Psoas muscle (tissue), 8 donors: ENCODE results near the gene SPOCD1. TPM values are rescaled to one million over a fixed set of nuclear protein-coding genes. Genes with fewer than 3 reads are reported as not detected.

ENCODE experiments used
- ATAC-seq, 4 donors: fragments of 200-7000 bp; cut with Tn5 transposase; one replicate each; pipeline ENCODE4 v1.9.1; 2020; ENCODE audit warnings: moderate library complexity in 3 of 4, mild to moderate bottlenecking in 2 of 4
- DNase-seq, 2 donors: peaks; one replicate each; pipeline ENCODE4 v3.0.0-alpha.2; 2020
- H3K27ac ChIP-seq: fragments of 200-600 bp; one replicate; pipeline ENCODE4 v1.8.0; 2022
- H3K27me3 ChIP-seq, 3 donors: fragments of 200-600 bp in 1 of 3; one replicate each; pipeline versions ENCODE4 v1.6.1 to v1.8.0; 2013 to 2022; ENCODE audit warnings: low read length in 2 of 3, mild to moderate bottlenecking in 2 of 3, moderate library complexity in 1 of 3; ENCODE audit not compliant: insufficient read depth in 3 of 3
- H3K36me3 ChIP-seq, 2 donors: fragments of 200-600 bp in 1 of 2; one replicate each; pipeline versions ENCODE4 v1.6.1 to v1.8.0; 2013 to 2022; ENCODE audit warnings: low read depth in 1 of 2, mild to moderate bottlenecking in 1 of 2, moderate library complexity in 1 of 2; ENCODE audit not compliant: insufficient read depth in 1 of 2
- H3K4me1 ChIP-seq: fragments of 200-600 bp; one replicate; pipeline ENCODE4 v1.8.0; 2022
- H3K4me3 ChIP-seq: fragments of 200-600 bp; one replicate; pipeline ENCODE4 v1.8.0; 2022; ENCODE audit warnings: mild to moderate bottlenecking
- H3K9me3 ChIP-seq: fragments of 200-600 bp; one replicate; pipeline ENCODE4 v1.8.0; 2022
- WGBS, 3 donors: extraction: QIAGEN DNeasy Blood & Tissue Kit; methylation state at CpG; one replicate each; pipeline versions ENCODE4 v1.1.6 to v1.1.7; 2013; 5-methylcytosine and 5-hydroxymethylcytosine counted together
- intact Hi-C, 2 donors: fragments of 100-400 bp; cut with DNase I; formaldehyde crosslinking; loops; one replicate each; pipeline versions ENCODE4 v1.11.0 to v1.14.2; 2022
- polyA plus RNA-seq, 3 donors: library from polyadenylated mRNA; stranded (reverse); fragments of 200-250 nt; gene quantifications; one replicate each; pipeline ENCODE4 v1.2.3, GENCODE V29; 2013
- total RNA-seq, 4 donors: library from RNA; stranded (reverse); fragmentation: NEBNext Ultra II Directional in 2 of 4; extraction: Animal tissue kit (Norgen Biotek cat#: 25700) in 2 of 4; gene quantifications; one replicate each; pipeline versions ENCODE4 v1.2.1 to v1.2.4, GENCODE V29; 2021 to 2023
- TF ChIP-seq, protein P1 (sequence below): fragments of 200-600 bp; IDR thresholded peaks from one replicate; pipeline ENCODE4 v1.8.0; 2022; ENCODE audit warnings: antibody characterized with exemption
- donor health status: healthy with polysubstance abuse.
- donor health status: DM: no; HTN: no; CAD: no; lungs with moderate emphysema.
- donor health status: Bipolar disorder and iron deficiency.
- donor health status: healthy.
- donor health status: DM: yes; HTN: yes; CAD: no.
- donor health status: DM: no; HTN: no; CAD: no.
- donor health status: DM: no; HTN: no; CAD: no.
- donor health status: DM: yes; HTN: yes; CAD: no.

SPOCD1 gene
- total and polyA plus RNA-seq, 7 donors: 0.05 to 2.5 (median 0.15) TPM; not detected in 2

- Histone ChIP-seq H3K36me3 (no peaks in the 10 kb centered on the region), H3K4me1 (no peaks in the 10 kb centered on the region), H3K27ac (no peak overlapping the region), H3K9me3 (no peaks in the 10 kb centered on the region), H3K4me3 (peak overlapping the region; percentile 34), H3K27me3 (peaks cover 0 to 44% (median 19%) of the 10 kb centered on the region in 3 donors)
- ATAC-seq (peak; percentile 18 to 39 (median 26)), DNase-seq (peak in 1 of 2 donors; percentile 28)
- WGBS, 3 donors: 36 to 42% (median 37%) methylated on average over 67 to 68 of the region's 68 CpGs
- TF ChIP-seq, protein P1, sequence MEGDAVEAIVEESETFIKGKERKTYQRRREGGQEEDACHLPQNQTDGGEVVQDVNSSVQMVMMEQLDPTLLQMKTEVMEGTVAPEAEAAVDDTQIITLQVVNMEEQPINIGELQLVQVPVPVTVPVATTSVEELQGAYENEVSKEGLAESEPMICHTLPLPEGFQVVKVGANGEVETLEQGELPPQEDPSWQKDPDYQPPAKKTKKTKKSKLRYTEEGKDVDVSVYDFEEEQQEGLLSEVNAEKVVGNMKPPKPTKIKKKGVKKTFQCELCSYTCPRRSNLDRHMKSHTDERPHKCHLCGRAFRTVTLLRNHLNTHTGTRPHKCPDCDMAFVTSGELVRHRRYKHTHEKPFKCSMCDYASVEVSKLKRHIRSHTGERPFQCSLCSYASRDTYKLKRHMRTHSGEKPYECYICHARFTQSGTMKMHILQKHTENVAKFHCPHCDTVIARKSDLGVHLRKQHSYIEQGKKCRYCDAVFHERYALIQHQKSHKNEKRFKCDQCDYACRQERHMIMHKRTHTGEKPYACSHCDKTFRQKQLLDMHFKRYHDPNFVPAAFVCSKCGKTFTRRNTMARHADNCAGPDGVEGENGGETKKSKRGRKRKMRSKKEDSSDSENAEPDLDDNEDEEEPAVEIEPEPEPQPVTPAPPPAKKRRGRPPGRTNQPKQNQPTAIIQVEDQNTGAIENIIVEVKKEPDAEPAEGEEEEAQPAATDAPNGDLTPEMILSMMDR: no peak
- intact Hi-C loops: no loop called here
Observed at GRCh38 chr1:31771891-31772668, 43.7 kb downstream of the SPOCD1 start.

DNA sequence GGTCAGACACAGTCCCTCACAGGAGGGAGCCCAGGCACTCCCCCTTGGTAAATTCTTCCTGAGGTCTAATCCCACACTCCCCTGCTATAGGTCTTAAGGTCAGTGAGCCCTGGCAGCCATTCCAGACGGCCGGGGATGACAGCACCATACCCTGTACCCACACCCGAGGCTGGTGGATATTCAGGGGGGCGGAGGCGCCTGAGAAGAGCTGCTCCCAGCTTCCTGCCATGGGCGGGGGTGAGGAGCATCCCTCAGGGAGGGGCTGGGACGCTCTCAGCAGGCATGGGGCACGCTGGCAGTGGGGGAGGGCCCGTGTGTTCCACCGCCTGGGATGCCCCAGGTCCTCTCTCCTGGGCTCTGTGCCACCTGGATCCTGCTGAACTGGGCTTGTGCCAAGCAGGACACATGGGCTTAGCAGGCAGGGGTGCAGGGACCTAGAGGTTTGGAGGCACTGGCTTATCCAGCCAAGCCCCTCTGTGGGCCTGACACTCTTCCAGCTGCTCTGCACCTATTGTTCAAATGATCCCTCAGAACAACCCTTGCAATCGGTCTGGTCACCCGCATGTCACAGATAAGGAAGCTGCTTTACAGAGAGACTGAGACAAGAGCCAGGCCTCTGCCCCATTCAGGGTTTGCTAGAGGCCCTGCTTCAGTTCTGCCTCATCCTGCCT is 46.0 kb downstream of the SPOCD1 start:
- ATAC-seq (peak in 2 of 4 donors; percentile 33 to 49), DNase-seq (peak in 1 of 2 donors; percentile 57)
- TF ChIP-seq, protein P1: no peak
- no peak overlapping the region for H3K4me3 ChIP-seq
- intact Hi-C loops: no loop called here
- H3K4me1 ChIP-seq: no peaks in the 10 kb centered on the region
- WGBS, 3 donors: 34 to 47% (median 36%) methylated on average over 12 of the region's 12 CpGs
- no peaks in the 10 kb centered on the region for H3K36me3 ChIP-seq
- H3K27ac ChIP-seq: no peak overlapping the region
- H3K9me3 ChIP-seq: no peaks in the 10 kb centered on the region
- H3K27me3 ChIP-seq: peaks cover 0 to 32% (median 19%) of the 10 kb centered on the region in 3 donors

- Histone ChIP-seq H3K27me3 (peaks cover 0 to 25% (median 17%) of the 10 kb centered on the region in 3 donors), H3K4me1 (peaks cover 3% of the 10 kb centered on the region), H3K4me3 (no peak overlapping the region), H3K27ac (no peak overlapping the region), H3K36me3 (no peaks in the 10 kb centered on the region), H3K9me3 (no peaks in the 10 kb centered on the region)
- ATAC-seq (no peak), DNase-seq (peak in 1 of 2 donors; percentile 2)
- TF ChIP-seq, protein P1: no peak
- 69 to 79% (median 76%) methylated on average over 5 of the region's 5 CpGs for WGBS, 3 donors
- intact Hi-C loops: no loop called here
Observed at GRCh38 chr1:31768939-31769704, 46.7 kb downstream of the SPOCD1 start.

GRCh38 chr1:31768407-31768907 is 47.4 kb downstream of the SPOCD1 start:
- no peak for ATAC-seq
- no peak overlapping the region for H3K4me3 ChIP-seq
- no peak overlapping the region for H3K27ac ChIP-seq
- 77 to 84% (median 82%) methylated on average over 2 of the region's 2 CpGs for WGBS, 3 donors
- H3K36me3 ChIP-seq: no peaks in the 10 kb centered on the region
- H3K4me1 ChIP-seq: peaks cover 3% of the 10 kb centered on the region
- peaks cover 0 to 21% (median 17%) of the 10 kb centered on the region in 3 donors for H3K27me3 ChIP-seq
- H3K9me3 ChIP-seq: no peaks in the 10 kb centered on the region
- DNase-seq: peak in 1 of 2 donors; percentile 6
- intact Hi-C loops: no loop called here
- TF ChIP-seq, protein P1: no peak
